ENCODE results near the gene RAB38.

The RAB38 gene

GRCh38 chr11:88169471-88169870, 5.8 kb downstream of the RAB38 start:
- no peak for DNase-seq

- DNase-seq: no peak
Observed at GRCh38 chr11:88167853-88168252, 7.4 kb downstream of the RAB38 start.

- no peak for DNase-seq
Observed at GRCh38 chr11:88164806-88165585, 10.2 kb downstream of the RAB38 start.

- DNase-seq: no peak
Observed at GRCh38 chr11:88164320-88164719, 10.9 kb downstream of the RAB38 start.

- no peak for DNase-seq
Observed at GRCh38 chr11:88158081-88158480, 17.2 kb downstream of the RAB38 start.

GRCh38 chr11:88157370-88157769, 17.9 kb downstream of the RAB38 start:
- no peak for DNase-seq

- no peak for DNase-seq
Observed at GRCh38 chr11:88152381-88152780, 22.9 kb downstream of the RAB38 start.

- DNase-seq: no peak
Observed at GRCh38 chr11:88151709-88152265, 23.5 kb downstream of the RAB38 start.

GRCh38 chr11:88146106-88146505, 29.1 kb downstream of the RAB38 start:
- no peak for DNase-seq

- DNase-seq: no peak
Observed at GRCh38 chr11:88139865-88140264, 35.4 kb downstream of the RAB38 start.

- DNase-seq: no peak
Observed at GRCh38 chr11:88131764-88132470, 43.3 kb downstream of the RAB38 start.

- DNase-seq: no peak
Observed at GRCh38 chr11:88122956-88123355, 52.3 kb downstream of the RAB38 start.

- DNase-seq: no peak
Observed at GRCh38 chr11:88119561-88119960, 55.7 kb downstream of the RAB38 start.

GRCh38 chr11:88117281-88117858, 57.9 kb downstream of the RAB38 start:
- no peak for DNase-seq

- no peak for DNase-seq
Observed at GRCh38 chr11:88115828-88116755, 59.2 kb downstream of the RAB38 start.

GRCh38 chr11:88114486-88115045, 60.7 kb downstream of the RAB38 start:
- DNase-seq: no peak

- no peak for DNase-seq
Observed at GRCh38 chr11:88106666-88107065, 68.6 kb downstream of the RAB38 start.

GRCh38 chr11:88105951-88106350, 69.3 kb downstream of the RAB38 start:
- no peak for DNase-seq

- no peak for DNase-seq
Observed at GRCh38 chr11:88105526-88105925, 69.7 kb downstream of the RAB38 start.

GRCh38 chr11:88104408-88104807, 70.8 kb downstream of the RAB38 start:
- no peak for DNase-seq

GRCh38 chr11:88103337-88104206, 71.7 kb downstream of the RAB38 start:
- DNase-seq: peak; percentile 2

All from amniotic stem cell (primary cell).